Bronchial epithelial cell (primary cell): Measurements from ENCODE around the gene CT45A8. TPM values are rescaled to one million over a fixed set of nuclear protein-coding genes. Genes with fewer than 3 reads are reported as not detected.

Experiments
- total RNA-seq: library from RNA; depleted of rRNA; stranded (reverse); fragments of >200 nt; gene quantifications from 2 replicates; pipeline ENCODE4 v1.2.1, GENCODE V29; 2014

Gene CT45A8
- total RNA-seq, 1 donor from 2014 or later, result not detected

Other genes with a start within 250 kb of the CT45A8 start
- not detected in 2 replicates for gene CT45A1, start 140.9 kb downstream of the CT45A8 start, total RNA-seq
- gene CT45A3, start 86.3 kb downstream of the CT45A8 start, total RNA-seq, result not detected in 2 replicates
- gene CT45A5, start 69.0 kb downstream of the CT45A8 start, total RNA-seq, result not detected in 2 replicates
- not detected in 2 replicates for gene CT45A6, start 51.8 kb downstream of the CT45A8 start, total RNA-seq
- gene CT45A2, start 34.5 kb downstream of the CT45A8 start, total RNA-seq, result not detected in 2 replicates
- gene CT45A7, start 17.3 kb downstream of the CT45A8 start, total RNA-seq, result not detected in 2 replicates
- gene CT45A9, start 17.3 kb upstream of the CT45A8 start, total RNA-seq, result not detected in 2 replicates
- not detected in 2 replicates for gene CT45A10, start 38.9 kb upstream of the CT45A8 start, total RNA-seq
- not detected in 2 replicates for gene SAGE1, start 39.2 kb upstream of the CT45A8 start, total RNA-seq
- 7.9 and 9.0 TPM in 2 replicates for gene MMGT1, start 119.5 kb upstream of the CT45A8 start, total RNA-seq
- 22.3 and 24.2 TPM in 2 replicates for gene SLC9A6, start 130.9 kb upstream of the CT45A8 start, total RNA-seq